HepG2 (cell line): ENCODE results near the gene ANKRD65. TPM values are rescaled to one million over a fixed set of nuclear protein-coding genes. Genes with fewer than 3 reads are reported as not detected.
A peak's percentile ranks its signal among the peaks of the same experiment; 100 is the strongest.

ENCODE experiments used
- CBX5 ChIP-seq: sonication (generic); formaldehyde crosslinking; IDR thresholded peaks from 2 replicates; pipeline ENCODE4 v1.4.0; 2020; ENCODE audit warnings: missing genetic modification reagents, borderline replicate concordance
- HNF4A ChIP-seq: sonication (generic); formaldehyde crosslinking; IDR thresholded peaks from 2 replicates; pipeline ENCODE4 v1.4.0; 2020; ENCODE audit warnings: missing genetic modification reagents
- JDP2 ChIP-seq: sonication (generic); formaldehyde crosslinking; IDR thresholded peaks from 2 replicates; pipeline ENCODE4 v1.8.1; 2022; ENCODE audit warnings: missing genetic modification reagents, borderline replicate concordance
- NCOA5 ChIP-seq: sonication (generic); formaldehyde crosslinking; IDR thresholded peaks from 2 replicates; pipeline ENCODE4 v1.4.0; 2020; ENCODE audit warnings: missing genetic modification reagents
- NR2C2 ChIP-seq: sonication (generic); formaldehyde crosslinking; IDR thresholded peaks from 2 replicates; pipeline ENCODE4 v1.4.0; 2020; ENCODE audit warnings: missing genetic modification reagents, mild to moderate bottlenecking, moderate library complexity, borderline replicate concordance
- TBX2 ChIP-seq: sonication (generic); formaldehyde crosslinking; IDR thresholded peaks from 2 replicates; pipeline ENCODE4 v1.5.0; 2020; ENCODE audit warnings: missing genetic modification reagents, mild to moderate bottlenecking, borderline replicate concordance
- THAP9 ChIP-seq: sonication (generic); formaldehyde crosslinking; IDR thresholded peaks from 2 replicates; pipeline ENCODE4; 2020; ENCODE audit warnings: missing genetic modification reagents, mild to moderate bottlenecking, borderline replicate concordance
- ZNF101 ChIP-seq: sonication (generic); formaldehyde crosslinking; IDR thresholded peaks from 2 replicates; pipeline ENCODE4 v1.4.0; 2020; ENCODE audit warnings: mild to moderate bottlenecking, low read depth, missing genetic modification reagents, borderline replicate concordance
- ZNF251 ChIP-seq: sonication (generic); formaldehyde crosslinking; IDR thresholded peaks from 2 replicates; pipeline ENCODE4 v1.9.0; 2021; ENCODE audit warnings: mild to moderate bottlenecking, missing genetic modification reagents
- ZNF556 ChIP-seq: sonication (generic); formaldehyde crosslinking; IDR thresholded peaks from 2 replicates; pipeline ENCODE4 v1.4.0; 2020; ENCODE audit warnings: mild to moderate bottlenecking, missing genetic modification reagents, borderline replicate concordance
- ZNF572 ChIP-seq: sonication (generic); formaldehyde crosslinking; IDR thresholded peaks from 2 replicates; pipeline ENCODE4 v1.5.1; 2020; ENCODE audit warnings: mild to moderate bottlenecking, missing genetic modification reagents
- ZNF737 ChIP-seq: sonication (generic); formaldehyde crosslinking; IDR thresholded peaks from 2 replicates; pipeline ENCODE4 v1.5.0; 2020; ENCODE audit warnings: missing genetic modification reagents, mild to moderate bottlenecking, borderline replicate concordance
- ZNF770 ChIP-seq: sonication (generic); formaldehyde crosslinking; IDR thresholded peaks from 2 replicates; pipeline ENCODE4 v1.5.0; 2020; ENCODE audit warnings: mild to moderate bottlenecking, missing genetic modification reagents
- polyA plus RNA-seq, 8 experiments: library from polyadenylated mRNA; depleted of rRNA in 3 of 8; stranded (reverse) in 7 of 8; unstranded in 1 of 8; fragments of >200 nt; fragmentation: Illumina TruSeq in 4 of 8; extraction: Trizol in 4 of 8; gene quantifications; 2 replicates each; pipeline versions ENCODE4 v1.2.1 to v1.2.3, GENCODE V29; 2011 to 2016; ENCODE audit warnings: low read depth in 4 of 8, missing spikeins in 1 of 8, mixed read lengths in 1 of 8; ENCODE audit not compliant: insufficient read depth in 1 of 8
- total RNA-seq, 5 experiments: library from RNA; depleted of rRNA; stranded (reverse); fragments of >200 nt; fragmentation: Illumina TruSeq; extraction: Trizol; gene quantifications; 2 replicates each; pipeline ENCODE4 v1.2.3, GENCODE V29; 2016; ENCODE audit warnings: low read depth in 1 of 5
- TF ChIP-seq, protein P1 (sequence below): sonication (generic); formaldehyde crosslinking; IDR thresholded peaks from 2 replicates; pipeline ENCODE4 v1.4.0; 2020; ENCODE audit warnings: missing genetic modification reagents
- TF ChIP-seq, protein P2 (sequence below): sonication (generic); formaldehyde crosslinking; IDR thresholded peaks from 2 replicates; pipeline ENCODE4 v1.4.0; 2020; ENCODE audit warnings: missing genetic modification reagents, borderline replicate concordance
- TF ChIP-seq, protein P3 (sequence below): sonication (generic); formaldehyde crosslinking; IDR thresholded peaks from 2 replicates; pipeline ENCODE4 v1.4.0; 2020; ENCODE audit warnings: missing genetic modification reagents

ANKRD65 gene
- total and polyA plus RNA-seq, 2 of the 13 experiments (the other 11 are each of a cell fraction or from before 2014, with no cell fraction given), result 12.1 to 30.1 TPM

GRCh38 chr1:1432951-1433803, 12.1 kb upstream of the ANKRD65 start (continued):
- TF ChIP-seq, protein P1, sequence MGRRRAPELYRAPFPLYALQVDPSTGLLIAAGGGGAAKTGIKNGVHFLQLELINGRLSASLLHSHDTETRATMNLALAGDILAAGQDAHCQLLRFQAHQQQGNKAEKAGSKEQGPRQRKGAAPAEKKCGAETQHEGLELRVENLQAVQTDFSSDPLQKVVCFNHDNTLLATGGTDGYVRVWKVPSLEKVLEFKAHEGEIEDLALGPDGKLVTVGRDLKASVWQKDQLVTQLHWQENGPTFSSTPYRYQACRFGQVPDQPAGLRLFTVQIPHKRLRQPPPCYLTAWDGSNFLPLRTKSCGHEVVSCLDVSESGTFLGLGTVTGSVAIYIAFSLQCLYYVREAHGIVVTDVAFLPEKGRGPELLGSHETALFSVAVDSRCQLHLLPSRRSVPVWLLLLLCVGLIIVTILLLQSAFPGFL (CRISPR knock-in tag), result no peak
- no peak for TF ChIP-seq ZNF572 (CRISPR knock-in tag)
- peak; percentile 85 for TF ChIP-seq HNF4A
- TF ChIP-seq TBX2, result peak; percentile 91
- peak; percentile 96 for TF ChIP-seq NR2C2 (CRISPR knock-in tag)
- peak; percentile 71; the same call in 1 of the 2 replicates for TF ChIP-seq THAP9
- TF ChIP-seq NCOA5, result no peak
- peak; percentile 75 for TF ChIP-seq ZNF770
- no peak for TF ChIP-seq ZNF737
- TF ChIP-seq, protein P2, sequence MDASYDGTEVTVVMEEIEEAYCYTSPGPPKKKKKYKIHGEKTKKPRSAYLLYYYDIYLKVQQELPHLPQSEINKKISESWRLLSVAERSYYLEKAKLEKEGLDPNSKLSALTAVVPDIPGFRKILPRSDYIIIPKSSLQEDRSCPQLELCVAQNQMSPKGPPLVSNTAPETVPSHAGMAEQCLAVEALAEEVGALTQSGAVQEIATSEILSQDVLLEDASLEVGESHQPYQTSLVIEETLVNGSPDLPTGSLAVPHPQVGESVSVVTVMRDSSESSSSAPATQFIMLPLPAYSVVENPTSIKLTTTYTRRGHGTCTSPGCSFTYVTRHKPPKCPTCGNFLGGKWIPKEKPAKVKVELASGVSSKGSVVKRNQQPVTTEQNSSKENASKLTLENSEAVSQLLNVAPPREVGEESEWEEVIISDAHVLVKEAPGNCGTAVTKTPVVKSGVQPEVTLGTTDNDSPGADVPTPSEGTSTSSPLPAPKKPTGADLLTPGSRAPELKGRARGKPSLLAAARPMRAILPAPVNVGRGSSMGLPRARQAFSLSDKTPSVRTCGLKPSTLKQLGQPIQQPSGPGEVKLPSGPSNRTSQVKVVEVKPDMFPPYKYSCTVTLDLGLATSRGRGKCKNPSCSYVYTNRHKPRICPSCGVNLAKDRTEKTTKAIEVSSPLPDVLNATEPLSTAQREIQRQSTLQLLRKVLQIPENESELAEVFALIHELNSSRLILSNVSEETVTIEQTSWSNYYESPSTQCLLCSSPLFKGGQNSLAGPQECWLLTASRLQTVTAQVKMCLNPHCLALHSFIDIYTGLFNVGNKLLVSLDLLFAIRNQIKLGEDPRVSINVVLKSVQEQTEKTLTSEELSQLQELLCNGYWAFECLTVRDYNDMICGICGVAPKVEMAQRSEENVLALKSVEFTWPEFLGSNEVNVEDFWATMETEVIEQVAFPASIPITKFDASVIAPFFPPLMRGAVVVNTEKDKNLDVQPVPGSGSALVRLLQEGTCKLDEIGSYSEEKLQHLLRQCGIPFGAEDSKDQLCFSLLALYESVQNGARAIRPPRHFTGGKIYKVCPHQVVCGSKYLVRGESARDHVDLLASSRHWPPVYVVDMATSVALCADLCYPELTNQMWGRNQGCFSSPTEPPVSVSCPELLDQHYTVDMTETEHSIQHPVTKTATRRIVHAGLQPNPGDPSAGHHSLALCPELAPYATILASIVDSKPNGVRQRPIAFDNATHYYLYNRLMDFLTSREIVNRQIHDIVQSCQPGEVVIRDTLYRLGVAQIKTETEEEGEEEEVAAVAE (CRISPR knock-in tag), result peak; percentile 74; the same call in 1 of the 2 replicates
- TF ChIP-seq ZNF556, result no peak; the same call in 1 of the 2 replicates
- no peak for TF ChIP-seq ZNF251 (CRISPR knock-in tag)
- no peak for TF ChIP-seq ZNF101 (CRISPR knock-in tag)
- TF ChIP-seq CBX5, result peak; percentile 84
- TF ChIP-seq, protein P3, sequence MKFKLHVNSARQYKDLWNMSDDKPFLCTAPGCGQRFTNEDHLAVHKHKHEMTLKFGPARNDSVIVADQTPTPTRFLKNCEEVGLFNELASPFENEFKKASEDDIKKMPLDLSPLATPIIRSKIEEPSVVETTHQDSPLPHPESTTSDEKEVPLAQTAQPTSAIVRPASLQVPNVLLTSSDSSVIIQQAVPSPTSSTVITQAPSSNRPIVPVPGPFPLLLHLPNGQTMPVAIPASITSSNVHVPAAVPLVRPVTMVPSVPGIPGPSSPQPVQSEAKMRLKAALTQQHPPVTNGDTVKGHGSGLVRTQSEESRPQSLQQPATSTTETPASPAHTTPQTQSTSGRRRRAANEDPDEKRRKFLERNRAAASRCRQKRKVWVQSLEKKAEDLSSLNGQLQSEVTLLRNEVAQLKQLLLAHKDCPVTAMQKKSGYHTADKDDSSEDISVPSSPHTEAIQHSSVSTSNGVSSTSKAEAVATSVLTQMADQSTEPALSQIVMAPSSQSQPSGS (CRISPR knock-in tag), result peak; percentile 85
- TF ChIP-seq JDP2 (CRISPR knock-in tag), result no peak
